Stimulated activated CD4-positive, alpha-beta T cell treated with anti-CD3 and anti-CD28 coated beads, Interleukin-15, amount 100 ng/mL, for 48 hours (primary cell): Measurements from ENCODE around the gene DIS3.
"Not testable (repeated sequence)": the region's sequence is repeated elsewhere in the genome, so short reads cannot be mapped to it uniquely, and the experiment has no call there.

Source experiments
- DNase-seq, 2 donors: peaks; one replicate each; pipeline ENCODE4 v3.0.0-alpha.2; 2020; ENCODE audit warnings: low read depth in 2 of 2

The DIS3 gene, protein sequence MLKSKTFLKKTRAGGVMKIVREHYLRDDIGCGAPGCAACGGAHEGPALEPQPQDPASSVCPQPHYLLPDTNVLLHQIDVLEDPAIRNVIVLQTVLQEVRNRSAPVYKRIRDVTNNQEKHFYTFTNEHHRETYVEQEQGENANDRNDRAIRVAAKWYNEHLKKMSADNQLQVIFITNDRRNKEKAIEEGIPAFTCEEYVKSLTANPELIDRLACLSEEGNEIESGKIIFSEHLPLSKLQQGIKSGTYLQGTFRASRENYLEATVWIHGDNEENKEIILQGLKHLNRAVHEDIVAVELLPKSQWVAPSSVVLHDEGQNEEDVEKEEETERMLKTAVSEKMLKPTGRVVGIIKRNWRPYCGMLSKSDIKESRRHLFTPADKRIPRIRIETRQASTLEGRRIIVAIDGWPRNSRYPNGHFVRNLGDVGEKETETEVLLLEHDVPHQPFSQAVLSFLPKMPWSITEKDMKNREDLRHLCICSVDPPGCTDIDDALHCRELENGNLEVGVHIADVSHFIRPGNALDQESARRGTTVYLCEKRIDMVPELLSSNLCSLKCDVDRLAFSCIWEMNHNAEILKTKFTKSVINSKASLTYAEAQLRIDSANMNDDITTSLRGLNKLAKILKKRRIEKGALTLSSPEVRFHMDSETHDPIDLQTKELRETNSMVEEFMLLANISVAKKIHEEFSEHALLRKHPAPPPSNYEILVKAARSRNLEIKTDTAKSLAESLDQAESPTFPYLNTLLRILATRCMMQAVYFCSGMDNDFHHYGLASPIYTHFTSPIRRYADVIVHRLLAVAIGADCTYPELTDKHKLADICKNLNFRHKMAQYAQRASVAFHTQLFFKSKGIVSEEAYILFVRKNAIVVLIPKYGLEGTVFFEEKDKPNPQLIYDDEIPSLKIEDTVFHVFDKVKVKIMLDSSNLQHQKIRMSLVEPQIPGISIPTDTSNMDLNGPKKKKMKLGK

DNA sequence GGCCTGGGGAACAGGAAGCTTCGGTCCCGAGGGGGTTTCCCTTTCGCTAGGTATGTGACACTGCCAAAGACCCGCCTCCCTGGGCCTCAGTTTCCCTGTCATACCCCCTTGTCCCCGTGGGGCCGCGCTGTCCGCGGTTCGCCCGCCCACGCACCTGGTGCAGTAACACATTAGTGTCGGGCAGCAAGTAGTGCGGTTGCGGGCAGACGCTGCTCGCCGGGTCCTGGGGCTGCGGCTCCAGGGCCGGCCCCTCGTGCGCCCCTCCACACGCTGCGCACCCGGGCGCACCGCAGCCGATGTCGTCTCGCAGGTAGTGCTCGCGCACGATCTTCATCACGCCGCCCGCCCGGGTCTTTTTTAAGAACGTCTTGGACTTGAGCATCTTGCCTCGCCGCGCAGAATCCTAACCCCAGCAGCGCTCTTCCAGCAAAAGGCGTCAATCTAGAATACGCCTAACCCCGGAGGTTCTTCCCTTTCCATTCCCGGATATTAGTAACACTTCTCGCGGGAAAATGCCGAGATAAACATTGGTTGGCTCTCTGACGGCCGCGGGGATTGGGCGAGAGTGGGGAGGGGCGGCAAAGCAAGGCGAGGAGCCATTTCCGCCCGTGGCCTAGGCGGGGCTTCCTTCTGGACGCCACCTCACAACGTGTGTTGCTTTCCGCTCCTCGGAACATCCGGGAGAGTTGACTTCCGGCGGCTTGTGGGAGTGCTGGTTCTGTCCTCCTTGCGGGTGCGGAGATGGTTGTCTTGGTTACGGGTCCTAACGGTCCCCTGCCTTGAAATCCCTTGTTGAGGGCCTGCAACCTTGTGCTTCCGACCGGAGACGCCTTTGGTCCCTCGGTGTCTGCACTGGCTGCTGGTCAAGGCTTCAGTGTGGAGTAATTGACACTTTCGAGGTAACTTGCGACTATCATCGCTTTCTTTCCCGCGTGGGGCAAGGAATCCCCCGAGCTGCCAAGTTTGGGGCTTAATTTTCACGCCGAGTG lies at the start of gene DIS3, which contains the start of gene PIBF1:
DIS3 (minus strand) TSS at position 450 of the 989 bp plus-strand sequence; CDS start at position 382, 68 bp downstream.
PIBF1 (plus strand) TSS at position 683 of the 989 bp plus-strand sequence. CDS start 1,337 bp downstream, outside the sequence.
- DNase-seq, result peak; percentile 96

DNA sequence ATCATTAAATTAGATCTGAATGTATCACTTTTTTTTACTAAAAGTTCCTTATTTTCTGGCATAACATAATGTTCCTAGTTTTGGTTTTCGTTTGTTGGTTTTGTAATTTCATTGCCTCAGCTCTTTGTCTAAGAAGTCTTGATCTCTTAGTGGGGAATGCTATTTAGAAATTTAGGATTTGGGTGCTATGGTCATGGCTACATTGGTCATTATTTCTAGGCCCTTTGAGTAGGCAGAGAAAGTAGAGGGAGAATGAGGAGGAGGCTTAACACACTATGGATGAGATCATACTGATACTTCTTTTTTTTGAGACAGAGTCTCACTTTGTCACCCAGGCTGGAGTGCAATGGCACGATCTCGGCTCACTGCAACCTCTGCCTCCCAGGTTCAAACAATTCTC lies 42.0 kb upstream of the DIS3 start:
- no peak for DNase-seq

DNA sequence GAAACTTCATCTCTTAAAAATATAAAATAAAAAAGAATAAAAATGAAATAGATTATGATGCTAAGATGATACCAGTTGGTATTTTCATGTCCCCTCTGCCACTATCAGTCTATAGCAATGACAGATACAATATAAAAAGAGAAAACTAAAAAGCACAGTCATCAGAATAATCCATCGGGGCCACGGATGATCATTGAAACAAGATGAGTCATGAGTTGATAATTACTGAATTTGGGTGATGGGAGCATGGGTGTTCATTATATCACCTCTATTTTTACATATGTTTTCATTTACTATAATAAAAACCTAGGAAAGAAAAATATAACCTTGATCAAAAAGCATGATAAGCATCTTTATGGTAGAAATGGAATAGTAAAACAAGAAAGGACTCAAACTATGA lies 41.4 kb upstream of the DIS3 start:
- DNase-seq, result no peak

DNA sequence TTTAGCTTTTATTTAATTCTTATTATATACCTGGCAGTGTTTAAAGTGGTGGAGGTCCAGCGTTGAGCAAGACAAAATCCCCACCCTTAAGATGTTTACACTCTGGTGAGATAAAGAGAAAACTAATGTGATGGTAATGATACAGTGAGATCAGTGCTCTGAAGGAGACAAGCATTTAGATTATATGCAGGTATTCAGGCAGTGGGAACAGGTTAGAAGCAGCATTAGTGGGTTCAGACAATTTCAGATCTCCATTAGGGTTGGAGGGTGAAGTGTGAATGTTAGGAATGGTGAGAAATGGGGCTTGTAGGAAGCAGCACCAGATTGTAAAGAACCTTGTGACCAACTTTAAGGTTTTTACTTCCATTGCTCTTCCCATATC lies 39.2 kb upstream of the DIS3 start:
- DNase-seq, result no peak

DNA sequence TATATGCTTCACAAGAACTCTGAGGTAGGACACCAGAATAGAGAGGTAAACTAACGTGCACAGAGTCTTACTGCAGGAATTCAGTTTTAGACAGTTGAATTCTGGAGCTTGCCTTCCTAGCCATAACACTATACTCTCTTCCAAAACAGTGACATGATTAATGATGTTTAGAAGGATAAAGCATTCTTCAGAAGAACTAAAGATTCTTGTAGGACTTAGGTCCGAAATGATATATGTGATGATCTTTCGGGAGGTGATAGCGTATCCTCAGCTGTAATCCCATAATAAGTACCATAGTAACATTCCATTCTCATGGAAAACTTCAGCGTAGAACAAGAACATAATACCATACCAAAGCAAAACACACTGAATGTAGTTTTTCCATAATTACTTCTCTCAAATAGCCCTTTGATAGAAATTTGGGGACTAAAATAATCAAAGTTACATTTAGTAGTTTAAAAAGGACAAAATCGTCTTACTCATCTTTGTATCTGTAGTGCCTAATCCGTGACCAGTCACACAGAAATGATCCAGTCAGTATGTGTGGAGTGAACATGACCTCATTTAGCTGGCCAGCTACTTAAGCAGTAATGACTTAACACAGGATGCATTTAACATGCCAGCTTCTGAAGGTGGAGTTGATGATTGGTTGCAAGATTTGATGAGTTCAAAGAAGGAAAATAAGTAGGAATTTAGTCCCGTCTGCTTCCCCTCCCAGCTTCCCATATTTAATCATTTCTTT lies 38.6 kb upstream of the DIS3 start:
- no peak for DNase-seq

DNA sequence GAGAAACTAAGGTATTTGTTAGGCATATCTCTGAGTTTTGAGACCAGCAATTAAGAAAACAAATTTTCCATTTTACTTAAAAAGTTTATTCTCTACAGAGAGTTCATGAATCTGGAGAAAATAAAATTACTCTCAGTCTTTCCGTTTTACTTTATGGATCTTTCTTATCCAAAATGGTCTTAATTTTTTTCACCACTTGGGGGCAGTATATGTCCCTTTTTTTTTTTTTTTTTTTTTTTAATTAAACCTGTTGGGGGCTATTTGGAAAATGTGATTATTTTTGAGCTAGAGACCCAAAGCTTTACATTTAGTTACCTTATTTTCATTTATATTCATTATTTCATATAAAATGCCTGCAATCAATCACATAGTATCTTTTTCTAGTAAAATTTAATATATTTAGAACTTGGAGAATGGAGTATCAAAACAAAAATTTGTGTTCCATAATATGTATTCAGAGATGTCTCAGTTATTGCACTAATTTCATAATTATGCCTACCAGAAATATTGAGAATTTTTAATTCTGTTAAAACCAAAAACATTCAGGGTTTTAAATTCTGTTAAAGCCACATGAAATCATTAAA lies 27.3 kb upstream of the DIS3 start:
- DNase-seq, result no peak

DNA sequence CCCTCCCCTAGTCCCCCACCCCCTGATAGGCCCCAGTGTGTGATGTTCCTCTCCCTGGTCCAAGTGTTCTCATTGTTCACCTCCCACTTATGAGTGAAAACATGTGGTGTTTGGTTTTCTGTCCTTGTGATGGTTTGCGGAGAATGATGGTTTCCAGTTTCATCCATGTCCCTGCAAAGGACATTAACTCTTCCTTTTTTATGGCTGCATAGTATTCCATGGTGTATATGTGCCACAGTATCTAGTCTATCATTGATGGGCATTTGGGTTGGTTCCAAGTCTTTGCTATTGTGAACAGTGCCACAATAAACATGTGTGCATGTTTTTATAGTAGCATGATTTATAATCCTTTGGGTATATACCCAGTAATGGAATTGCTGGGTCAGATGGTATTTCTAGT lies 24.8 kb upstream of the DIS3 start:
- not testable (repeated sequence) for DNase-seq

DNA sequence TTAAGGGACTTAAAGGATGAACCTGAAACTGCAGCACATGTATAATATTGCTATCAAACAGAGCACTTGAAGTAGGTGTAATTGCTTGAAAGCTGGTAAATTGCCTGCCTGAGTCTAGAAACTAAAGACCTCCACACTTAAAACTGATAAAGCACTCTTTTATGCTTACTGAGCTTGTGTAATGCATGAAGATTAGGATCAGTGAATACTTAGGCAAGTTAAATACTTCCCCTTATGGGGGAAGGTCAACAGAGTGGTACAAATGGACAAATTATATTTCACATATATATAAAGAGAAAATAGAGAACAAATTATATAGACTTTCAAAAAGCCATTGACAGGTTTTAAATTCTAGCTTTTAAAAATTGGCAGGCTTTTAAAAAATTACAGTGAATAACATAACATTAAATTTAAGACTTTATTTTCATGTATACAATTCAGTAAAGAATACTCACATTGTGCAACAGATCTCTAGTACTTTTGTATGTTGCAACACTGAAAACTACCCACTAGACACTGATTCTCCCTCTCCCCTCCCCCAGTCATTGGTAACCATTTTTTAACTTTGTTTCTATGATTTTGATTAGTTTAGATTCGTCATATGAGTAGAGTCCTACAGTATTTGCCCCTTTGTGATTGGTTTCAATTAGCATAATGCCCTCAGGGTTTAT lies 24.1 kb upstream of the DIS3 start:
- DNase-seq, result no peak

DNA sequence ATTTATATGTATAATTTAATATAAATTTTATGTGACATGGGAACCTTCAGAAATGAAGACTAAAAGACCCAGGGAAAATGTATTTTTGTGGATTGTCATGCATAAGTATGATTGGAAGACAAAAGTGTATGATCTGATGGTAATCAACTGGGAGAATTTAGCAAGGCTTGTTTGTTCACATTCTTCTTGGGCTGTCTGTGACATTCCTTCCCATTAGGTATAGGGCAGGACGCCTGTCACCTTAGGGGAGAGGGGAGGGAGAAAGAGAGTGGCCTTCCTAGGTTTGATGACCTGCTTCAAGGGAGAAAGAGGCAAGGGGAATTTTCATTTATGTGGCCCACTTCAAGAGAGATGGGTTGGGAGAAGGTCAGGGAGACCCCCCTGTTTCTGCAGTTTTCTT lies 22.6 kb upstream of the DIS3 start:
- no peak for DNase-seq

DNA sequence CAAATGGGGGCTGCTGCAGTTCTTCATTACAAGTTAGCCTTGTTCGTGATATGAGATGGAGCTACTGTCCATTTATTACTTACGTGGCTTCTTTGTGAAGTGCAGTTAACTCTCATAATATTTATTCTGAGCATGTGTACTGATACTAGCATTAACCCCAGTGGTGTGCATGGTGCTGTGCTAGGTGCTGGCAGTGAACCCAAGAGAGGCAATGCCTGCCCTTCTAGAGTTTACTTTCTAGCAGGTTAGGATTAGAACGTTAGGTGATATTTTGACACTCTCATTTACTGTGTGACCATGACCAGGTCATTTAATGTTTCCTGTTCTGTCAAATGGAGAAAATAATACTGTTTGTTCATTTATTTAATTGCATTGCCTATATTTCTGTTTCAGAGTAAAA lies 17.1 kb upstream of the DIS3 start:
- DNase-seq, result no peak

DNA sequence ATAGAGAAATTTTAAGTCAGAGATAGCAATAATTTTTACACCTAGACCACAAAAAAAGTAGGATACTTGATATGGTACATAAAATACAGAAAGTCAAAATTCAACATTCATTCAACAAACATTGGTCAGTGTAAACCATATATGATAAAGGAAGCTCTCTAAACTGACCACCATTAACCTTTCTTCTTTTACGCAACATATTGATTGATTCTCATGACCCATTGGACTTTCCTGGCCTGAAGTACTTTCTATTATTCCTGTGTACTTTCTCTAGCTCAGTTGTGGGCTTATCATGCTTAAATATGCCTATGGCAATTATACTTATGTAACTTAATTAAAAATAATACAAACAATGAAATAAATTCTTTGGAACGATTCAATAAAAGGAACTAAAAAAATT lies 10.9 kb upstream of the DIS3 start:
- no peak for DNase-seq

DNA sequence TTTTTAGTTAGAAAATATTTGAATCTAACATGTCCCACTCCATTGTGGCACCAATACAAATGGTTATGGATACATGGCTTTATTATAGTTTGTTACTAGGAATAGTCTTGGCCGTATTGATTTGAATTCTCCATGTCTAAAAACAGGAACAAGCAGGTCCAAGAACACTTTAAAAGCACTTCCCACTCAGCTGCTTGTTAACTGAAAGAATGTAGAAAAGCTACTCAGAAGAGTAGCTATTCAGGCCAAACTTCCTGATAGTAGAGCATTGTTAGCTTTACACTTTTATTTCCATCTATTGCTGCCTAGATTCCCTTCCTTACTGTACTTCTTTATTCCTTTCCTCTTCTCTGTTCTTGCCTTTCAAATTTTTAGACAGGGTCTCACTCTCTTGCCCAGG lies 7.1 kb upstream of the DIS3 start:
- DNase-seq, result no peak

DNA sequence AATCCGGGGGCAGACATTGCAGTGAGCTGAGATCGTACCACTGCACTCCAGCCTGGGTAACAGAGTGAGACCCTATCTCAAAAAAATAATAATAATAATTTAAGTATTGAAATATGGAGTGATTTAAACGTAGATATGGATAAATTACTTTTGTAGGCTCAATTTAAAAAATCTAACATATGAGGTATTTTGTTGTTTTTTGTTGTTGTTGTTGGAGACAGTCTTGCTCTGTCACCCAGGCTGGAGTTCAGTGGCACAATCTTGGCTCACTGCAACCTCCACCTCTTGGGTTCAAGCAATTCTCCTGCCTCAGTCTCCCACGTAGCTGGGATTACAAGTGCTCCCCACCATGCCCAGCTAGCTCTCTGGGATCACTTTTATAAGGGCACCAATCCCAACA lies 3.0 kb upstream of the DIS3 start:
- DNase-seq, result not testable (repeated sequence)

DNA sequence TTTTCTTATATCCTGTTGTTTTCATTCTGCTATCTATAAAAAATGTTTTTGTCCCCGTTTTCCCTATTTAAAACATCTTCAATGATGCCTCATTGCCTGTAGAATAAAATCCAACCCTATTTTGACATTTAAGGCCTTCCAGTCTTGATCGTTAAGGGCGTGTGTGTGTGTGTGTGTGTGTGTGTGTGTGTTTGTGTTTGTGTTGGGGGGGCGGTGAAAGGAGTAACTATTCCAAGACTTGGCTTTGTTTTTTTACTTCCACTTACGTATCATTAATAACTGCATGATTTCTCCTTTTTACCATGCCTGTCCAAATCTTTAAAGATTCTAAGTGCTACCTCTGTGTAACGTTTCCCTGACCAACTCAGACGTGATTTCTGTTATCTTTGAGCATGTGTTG lies 1.0 kb upstream of the DIS3 start:
- DNase-seq, result no peak

DNA sequence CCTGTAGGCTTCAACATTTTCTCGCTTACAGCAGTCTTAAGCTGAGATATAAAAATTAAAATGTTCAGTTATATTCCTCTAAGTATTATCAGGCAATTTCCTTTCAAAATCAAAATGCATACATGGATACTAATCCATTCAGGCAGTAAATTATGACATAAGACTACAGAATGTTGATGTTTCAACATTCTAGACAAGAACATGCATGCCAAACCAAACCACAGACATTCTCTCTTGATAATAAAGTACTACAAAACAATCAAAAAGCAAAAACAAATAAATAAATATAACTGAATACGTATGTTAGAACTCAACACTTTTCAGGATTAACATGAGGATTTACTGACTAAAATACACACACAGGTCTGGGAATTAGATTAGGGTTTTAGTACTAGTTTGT lies 7.7 kb downstream of the DIS3 start:
- DNase-seq, result no peak

DNA sequence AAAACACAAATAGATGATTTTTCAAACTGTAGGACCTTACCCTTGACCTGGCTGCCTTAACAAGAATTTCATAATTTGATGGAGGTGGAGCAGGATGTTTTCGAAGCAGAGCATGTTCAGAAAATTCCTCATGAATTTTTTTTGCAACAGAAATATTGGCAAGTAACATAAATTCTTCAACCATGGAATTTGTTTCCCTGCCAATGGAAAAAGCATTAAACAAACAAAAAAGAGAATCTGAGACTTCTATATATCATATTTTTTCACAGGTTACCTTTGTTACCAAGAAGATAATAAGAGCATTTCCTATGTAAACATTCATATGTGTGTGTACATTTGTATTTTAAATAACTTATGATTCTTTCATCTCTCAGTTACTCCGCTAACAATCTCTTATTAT lies 18.3 kb downstream of the DIS3 start:
- no peak for DNase-seq

DNA sequence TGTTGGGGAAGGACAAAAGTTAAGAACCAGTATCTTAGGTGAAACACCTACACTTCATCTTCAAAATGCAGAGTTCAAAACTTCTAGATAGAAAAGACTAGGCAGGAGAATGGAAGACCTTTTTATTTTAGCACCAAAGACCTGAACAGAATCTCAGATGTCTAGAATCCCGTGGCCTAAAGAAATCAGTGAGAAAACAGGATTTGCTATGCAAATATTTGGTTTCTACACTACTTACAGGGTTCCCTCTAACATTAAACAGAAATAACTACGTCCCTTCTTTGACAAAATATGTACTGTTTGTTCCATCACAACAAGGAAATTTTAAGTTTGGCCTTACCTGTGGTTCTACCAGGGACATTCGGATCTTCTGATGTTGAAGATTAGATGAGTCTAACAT lies 21.5 kb downstream of the DIS3 start:
- no peak for DNase-seq

DNA sequence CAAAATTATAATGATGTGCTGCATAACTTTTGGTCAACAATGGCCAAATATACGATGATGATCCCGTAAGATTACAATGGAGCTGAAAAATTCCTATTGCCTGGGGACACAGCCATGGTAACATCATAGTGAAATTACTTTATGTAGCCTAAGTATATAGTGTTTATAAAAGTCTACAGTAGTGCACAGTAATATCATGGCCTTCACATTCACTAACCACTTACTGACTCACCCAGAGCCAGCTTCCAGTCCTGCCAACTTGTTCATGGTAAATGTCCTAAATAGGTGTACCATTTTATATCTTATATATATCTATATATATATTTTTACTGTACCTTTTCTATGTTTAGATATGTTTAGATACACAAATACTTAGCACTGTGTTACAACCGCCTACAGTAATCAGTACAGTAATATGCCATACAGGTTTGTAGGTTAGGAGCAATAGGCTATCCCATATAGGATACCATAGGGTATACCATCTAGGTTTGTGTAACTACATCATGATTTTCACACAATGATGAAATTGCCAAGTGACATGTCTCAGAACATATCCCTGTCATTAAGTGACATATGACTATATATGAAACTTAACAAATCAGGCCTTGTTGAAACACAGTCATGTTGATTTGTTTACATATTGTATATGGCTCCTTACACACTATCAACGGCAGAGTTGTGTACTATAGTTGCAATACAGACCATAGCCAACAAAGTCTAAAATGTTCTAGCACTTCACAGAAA lies 23.7 kb downstream of the DIS3 start:
- DNase-seq, result no peak

DNA sequence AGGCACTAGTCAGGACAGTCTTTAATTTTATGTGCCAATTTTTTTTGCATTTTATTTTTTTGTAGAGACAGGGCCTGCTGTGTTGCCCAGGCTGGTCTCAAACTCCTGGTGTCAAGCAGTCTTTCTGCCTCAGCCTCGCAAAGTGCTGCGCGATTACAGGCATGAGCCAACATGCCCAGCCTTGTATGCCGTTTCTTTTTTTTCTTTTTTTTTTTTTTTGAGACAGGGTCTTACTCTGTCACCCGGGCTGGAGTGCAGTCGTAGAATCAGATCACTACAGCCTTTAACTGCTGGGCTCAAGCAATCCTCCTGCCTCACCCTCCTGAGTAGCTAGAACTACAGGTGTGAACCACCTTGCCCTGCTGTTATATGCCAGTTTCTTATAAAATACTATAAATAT lies 27.6 kb downstream of the DIS3 start:
- DNase-seq, result no peak
